Thoracic aorta (tissue), 2 donors: ENCODE results near the gene WNK4. TPM values are rescaled to one million over a fixed set of nuclear protein-coding genes. Genes with fewer than 3 reads are reported as not detected.

Experiments used
- ATAC-seq: fragments of 150-250 bp; one replicate; pipeline ENCODE4 v1.8.0; 2017; ENCODE audit warnings: low read depth; ENCODE audit not compliant: insufficient number of reproducible peaks, low FRiP score
- DNase-seq: peaks from one replicate; pipeline ENCODE4 v3.0.0-alpha.2; 2020; ENCODE audit warnings: low spot score
- H3K27ac ChIP-seq, 2 donors: fragments of 200-600 bp; sonication (generic); 1 replicate in 1 of 2; 2 replicates in 1 of 2; pipeline ENCODE4 v1.5.1; 2016; ENCODE audit warnings: mild to moderate bottlenecking in 2 of 2, moderate library complexity in 2 of 2
- H3K27me3 ChIP-seq: fragments of 200-600 bp; sonication (generic); replicated peaks from 2 replicates; pipeline ENCODE4 v1.6.0; 2016; ENCODE audit warnings: mild to moderate bottlenecking; ENCODE audit not compliant: insufficient read depth
- H3K36me3 ChIP-seq: fragments of 200-600 bp; sonication (generic); one replicate; pipeline ENCODE4 v1.5.1; 2016
- H3K4me1 ChIP-seq, 2 donors: fragments of 200-600 bp; sonication (generic); 1 replicate in 1 of 2; 2 replicates in 1 of 2; pipeline versions ENCODE4 v1.5.1 to v1.6.0; 2016; ENCODE audit warnings: low read depth in 2 of 2, mild to moderate bottlenecking in 1 of 2; ENCODE audit not compliant: control insufficient read depth in 1 of 2
- H3K4me3 ChIP-seq: fragments of 200-600 bp; sonication (generic); 2 replicates; pipeline ENCODE4 v1.5.1; 2016; ENCODE audit warnings: mild to moderate bottlenecking
- H3K9me3 ChIP-seq: fragments of 200-600 bp; sonication (generic); 2 replicates; pipeline ENCODE4 v1.5.1; 2016
- CTCF ChIP-seq: fragments of 200-600 bp; sonication (generic); IDR thresholded peaks from one replicate; pipeline ENCODE4 v1.5.1; 2019; ENCODE audit warnings: antibody characterized with exemption
- total RNA-seq, 2 donors: library from RNA; depleted of rRNA; stranded (reverse); fragments of >200 nt; gene quantifications; one replicate each; pipeline versions ENCODE4 v1.1.0 to v1.2.3, GENCODE V29; 2016

The WNK4 gene
- total RNA-seq, 2 donors from 2014 or later, result not detected

- Histone ChIP-seq H3K27ac (no peak overlapping the region), H3K9me3 (no peaks in the 10 kb centered on the region), H3K36me3 (peaks cover 32% of the 10 kb centered on the region), H3K4me1 (peaks cover 6 to 26% of the 10 kb centered on the region in 2 donors), H3K4me3 (no peak overlapping the region), H3K27me3 (no peaks in the 10 kb centered on the region)
- DNase-seq, result no peak
- no peak for TF ChIP-seq CTCF
- ATAC-seq, result no peak
These were observed 65.1 kb downstream of the WNK4 start for GRCh38 chr17:42845556-42845917.

- H3K27me3 ChIP-seq, result no peaks in the 10 kb centered on the region
- no peaks in the 10 kb centered on the region for H3K9me3 ChIP-seq
- ATAC-seq, result no peak
- H3K27ac ChIP-seq, result no peak overlapping the region
- H3K4me3 ChIP-seq, result no peak overlapping the region
- peaks cover 27% of the 10 kb centered on the region for H3K36me3 ChIP-seq
- DNase-seq, result no peak
- peaks cover 8 to 29% of the 10 kb centered on the region in 2 donors for H3K4me1 ChIP-seq
- TF ChIP-seq CTCF, result no peak
These were observed 65.6 kb downstream of the WNK4 start for GRCh38 chr17:42845918-42846593.

Other genes starting within 250 kb of the WNK4 start
- 100 to 1,000 TPM in 1 of 2 donors, 10 to 100 TPM in 1; 86.7 to 130 TPM for gene NAGLU, start 244.4 kb upstream of the WNK4 start, total RNA-seq
- gene HSD17B1, start 227.7 kb upstream of the WNK4 start, total RNA-seq, result 1 to 10 TPM in 1 of 2 donors, under 1 TPM in 1; 0.14 to 2.8 TPM
- gene COASY, start 218.5 kb upstream of the WNK4 start, total RNA-seq, result 10 to 100 TPM; 20.8 to 21.1 TPM
- 10 to 100 TPM; 31.5 to 41.2 TPM for gene MLX, start 213.5 kb upstream of the WNK4 start, total RNA-seq
- 1 to 10 TPM in 1 of 2 donors, not detected in 1; 6.6 TPM for gene PSMC3IP, start 202.9 kb upstream of the WNK4 start, total RNA-seq
- gene RETREG3, start 171.2 kb upstream of the WNK4 start, total RNA-seq, result 10 to 100 TPM; 49.0 to 60.4 TPM
- 10 to 100 TPM; 26.7 to 47.0 TPM for gene TUBG1, start 170.9 kb upstream of the WNK4 start, total RNA-seq
- 10 to 100 TPM; 47.2 to 49.0 TPM for gene TUBG2, start 121.3 kb upstream of the WNK4 start, total RNA-seq
- 10 to 100 TPM; 54.8 to 59.2 TPM for gene PLEKHH3, start 103.6 kb upstream of the WNK4 start, total RNA-seq
- 1 to 10 TPM; 3.2 to 3.4 TPM for gene CCR10, start 98.8 kb upstream of the WNK4 start, total RNA-seq
- 10 to 100 TPM in 1 of 2 donors, 1 to 10 TPM in 1; 9.1 to 19.6 TPM for gene CNTNAP1, start 98.1 kb upstream of the WNK4 start, total RNA-seq
- 10 to 100 TPM; 66.3 to 75.2 TPM for gene EZH1, start 35.6 kb upstream of the WNK4 start, total RNA-seq
- 10 to 100 TPM; 11.0 to 32.3 TPM for gene RAMP2, start 19.4 kb upstream of the WNK4 start, total RNA-seq
- 10 to 100 TPM; 18.5 to 24.2 TPM for gene VPS25, start 7.2 kb upstream of the WNK4 start, total RNA-seq
- 10 to 100 TPM; 34.3 to 36.1 TPM for gene COA3, start 18.1 kb downstream of the WNK4 start, total RNA-seq
- gene CNTD1, start 18.3 kb downstream of the WNK4 start, total RNA-seq, result not detected
- gene BECN1, start 43.7 kb downstream of the WNK4 start, total RNA-seq, result 100 to 1,000 TPM in 1 of 2 donors, 10 to 100 TPM in 1; 99.6 to 122 TPM
- 10 to 100 TPM; 41.2 to 82.5 TPM for gene PSME3, start 52.8 kb downstream of the WNK4 start, total RNA-seq
- 1 to 10 TPM in 1 of 2 donors, under 1 TPM in 1; 0.68 to 2.8 TPM for gene AOC2, start 64.0 kb downstream of the WNK4 start, total RNA-seq
- 100 to 1,000 TPM; 117 to 146 TPM for gene AOC3, start 70.6 kb downstream of the WNK4 start, total RNA-seq
- not detected for gene G6PC1, start 120.2 kb downstream of the WNK4 start, total RNA-seq
- 10 to 100 TPM; 26.0 to 35.5 TPM for gene AARSD1, start 183.8 kb downstream of the WNK4 start, total RNA-seq
- 1 to 10 TPM; 1.5 to 2.0 TPM for gene PTGES3L, start 199.5 kb downstream of the WNK4 start, total RNA-seq
- gene RUNDC1, start 200.0 kb downstream of the WNK4 start, total RNA-seq, result 10 to 100 TPM; 16.6 to 17.9 TPM
- 100 to 1,000 TPM; 535 to 569 TPM for gene RPL27, start 217.8 kb downstream of the WNK4 start, total RNA-seq
- gene IFI35, start 226.2 kb downstream of the WNK4 start, total RNA-seq, result 10 to 100 TPM; 34.4 to 34.8 TPM
- 100 to 1,000 TPM in 1 of 2 donors, 10 to 100 TPM in 1; 91.5 to 158 TPM for gene VAT1, start 241.8 kb downstream of the WNK4 start, total RNA-seq
- 1 to 10 TPM in 1 of 2 donors, under 1 TPM in 1; 0.81 to 2.4 TPM for gene RND2, start 244.6 kb downstream of the WNK4 start, total RNA-seq